HG03045 (cell line): ENCODE measurements around the gene DCC.

Source experiments
- ATAC-seq: cut with Tn5 transposase; IDR thresholded peaks from one replicate; pipeline ENCODE4 v1.9.1; 2021; ENCODE audit warnings: mild to moderate bottlenecking, moderate library complexity; ENCODE audit not compliant: unreplicated experiment

Gene DCC

GRCh38 chr18:53544917-53545316, 1204.9 kb downstream of the DCC start:
- ATAC-seq, result no peak

GRCh38 chr18:53551868-53552426, 1212.0 kb downstream of the DCC start:
- no peak for ATAC-seq

- no peak for ATAC-seq
Observed at GRCh38 chr18:53553030-53553429, 1213.0 kb downstream of the DCC start.

- no peak for ATAC-seq
Observed at GRCh38 chr18:53556450-53556849, 1216.5 kb downstream of the DCC start.

GRCh38 chr18:53560546-53560945, 1220.5 kb downstream of the DCC start:
- ATAC-seq, result no peak

- no peak for ATAC-seq
Observed at GRCh38 chr18:53566626-53567025, 1226.6 kb downstream of the DCC start.

GRCh38 chr18:53567929-53568574, 1228.1 kb downstream of the DCC start:
- no peak for ATAC-seq
